Stimulated activated CD4-positive, alpha-beta T cell treated with anti-CD3 and anti-CD28 coated beads, Interleukin-4, amount 100 ng/mL, for 4 hours (primary cell): ENCODE data around the gene CHRNA4.

ENCODE experiments used
- DNase-seq, 2 experiments: peaks; one replicate each; pipeline ENCODE4 v3.0.0-alpha.2; 2020

Gene CHRNA4

GRCh38 chr20:63376283-63377250 lies 15.4 kb upstream of the CHRNA4 start:
- no peak for DNase-seq

GRCh38 chr20:63375438-63375837 lies 14.3 kb upstream of the CHRNA4 start:
- no peak for DNase-seq

GRCh38 chr20:63374504-63374903 lies 13.4 kb upstream of the CHRNA4 start:
- no peak for DNase-seq

- DNase-seq: no peak
Observed at GRCh38 chr20:63373996-63374395, 12.8 kb upstream of the CHRNA4 start.

- no peak for DNase-seq
Observed at GRCh38 chr20:63372971-63373885, 12.1 kb upstream of the CHRNA4 start.

- DNase-seq: no peak
Observed at GRCh38 chr20:63371291-63371865, 10.2 kb upstream of the CHRNA4 start.

GRCh38 chr20:63370618-63371187 lies 9.6 kb upstream of the CHRNA4 start:
- no peak for DNase-seq

- no peak for DNase-seq
Observed at GRCh38 chr20:63369724-63370617, 8.8 kb upstream of the CHRNA4 start.

GRCh38 chr20:63369024-63369530 lies 7.9 kb upstream of the CHRNA4 start:
- DNase-seq: no peak

GRCh38 chr20:63368151-63368550 lies 7.0 kb upstream of the CHRNA4 start:
- DNase-seq: no peak

GRCh38 chr20:63367446-63368055 lies 6.4 kb upstream of the CHRNA4 start:
- DNase-seq: no peak

- no peak for DNase-seq
Observed at GRCh38 chr20:63366390-63367365, 5.5 kb upstream of the CHRNA4 start.

- DNase-seq: no peak
Observed at GRCh38 chr20:63365601-63366389, 4.6 kb upstream of the CHRNA4 start.

- DNase-seq: no peak
Observed at GRCh38 chr20:63364801-63365585, 3.8 kb upstream of the CHRNA4 start.

- no peak for DNase-seq
Observed at GRCh38 chr20:63363981-63364561, 2.9 kb upstream of the CHRNA4 start.

- DNase-seq: no peak
Observed at GRCh38 chr20:63363013-63363957, 2.1 kb upstream of the CHRNA4 start.
